Endodermal cell (in vitro differentiated cells): ENCODE measurements around the gene TMEM272. TPM values are rescaled to one million over a fixed set of nuclear protein-coding genes. Genes with fewer than 3 reads are reported as not detected.

Source experiments
- DNase-seq: peaks from one replicate; pipeline ENCODE4 v3.0.0-alpha.2; 2017
- H3K27ac ChIP-seq: 2 replicates; pipeline ENCODE4 v1.5.1; 2013; ENCODE audit warnings: mild to moderate bottlenecking, low read depth, low read length, moderate library complexity
- H3K27me3 ChIP-seq: 2 replicates; pipeline ENCODE4 v1.6.1; 2013; ENCODE audit warnings: mild to moderate bottlenecking, low read length, moderate library complexity; ENCODE audit not compliant: insufficient read depth, control insufficient read depth, poor library complexity, severe bottlenecking
- H3K36me3 ChIP-seq: 2 replicates; pipeline ENCODE4 v1.7.0; 2013; ENCODE audit warnings: mild to moderate bottlenecking, low read length, moderate library complexity; ENCODE audit not compliant: control insufficient read depth, insufficient read depth
- H3K4me1 ChIP-seq: one replicate; pipeline ENCODE4 v1.7.0; 2013; ENCODE audit warnings: low read length; ENCODE audit not compliant: control insufficient read depth, insufficient read depth
- H3K4me3 ChIP-seq: 2 replicates; pipeline ENCODE4 v1.5.1; 2013; ENCODE audit warnings: mild to moderate bottlenecking, low read length, moderate library complexity
- H3K9ac ChIP-seq: 2 replicates; pipeline ENCODE4 v1.6.1; 2013; ENCODE audit warnings: mild to moderate bottlenecking, low read length, moderate library complexity; ENCODE audit not compliant: poor library complexity, severe bottlenecking; ENCODE audit errors: extremely low read depth
- H3K9me3 ChIP-seq: 2 replicates; pipeline ENCODE4 v1.6.1; 2013; ENCODE audit warnings: mild to moderate bottlenecking, low read length, moderate library complexity; ENCODE audit not compliant: control insufficient read depth
- H3K27ac Mint-ChIP-seq: 2 replicates; pipeline ENCODE4 v1.8.0; 2020; ENCODE audit warnings: mixed read lengths
- H3K27me3 Mint-ChIP-seq: 2 replicates; pipeline ENCODE4 v1.8.0; 2021; ENCODE audit warnings: mild to moderate bottlenecking, mixed read lengths; ENCODE audit not compliant: insufficient read depth
- H3K36me3 Mint-ChIP-seq: 2 replicates; pipeline ENCODE4 v1.8.0; 2020; ENCODE audit warnings: low read depth, mixed read lengths
- H3K4me1 Mint-ChIP-seq: 2 replicates; pipeline ENCODE4 v1.8.0; 2020; ENCODE audit warnings: mixed read lengths
- H3K4me3 Mint-ChIP-seq: 2 replicates; pipeline ENCODE4 v1.8.0; 2020; ENCODE audit warnings: mild to moderate bottlenecking, moderate library complexity, mixed read lengths
- H3K9me3 Mint-ChIP-seq: 2 replicates; pipeline ENCODE4 v1.8.0; 2020; ENCODE audit warnings: mild to moderate bottlenecking, mixed read lengths
- WGBS, 2 experiments: methylation state at CpG; one replicate each; pipeline versions ENCODE4 v1.1.5 to v1.1.7; 2013; ENCODE audit warnings: missing lambda C conversion rate in 2 of 2, mixed read lengths in 1 of 2; ENCODE audit not compliant: insufficient coverage in 1 of 2, insufficient read length in 1 of 2; 5-methylcytosine and 5-hydroxymethylcytosine counted together
- total RNA-seq, 2 donors: library from RNA; stranded (reverse); fragmentation: NEBNext Ultra II Directional in 1 of 2; extraction: Animal tissue kit (Norgen Biotek cat#: 25700) in 1 of 2; gene quantifications; 2 replicates in 1 of 2; 3 replicates in 1 of 2; pipeline ENCODE4 v1.2.1, GENCODE V29; 2021
- TF ChIP-seq, protein P1 (sequence below): fragments of 200-600 bp; sonication (generic); conservative IDR thresholded peaks from 2 replicates; pipeline ENCODE4 v1.5.0; 2021; ENCODE audit warnings: antibody characterized with exemption, mild to moderate bottlenecking

Gene TMEM272
- total RNA-seq, 2 donors from 2014 or later = 0.62 TPM

DNA sequence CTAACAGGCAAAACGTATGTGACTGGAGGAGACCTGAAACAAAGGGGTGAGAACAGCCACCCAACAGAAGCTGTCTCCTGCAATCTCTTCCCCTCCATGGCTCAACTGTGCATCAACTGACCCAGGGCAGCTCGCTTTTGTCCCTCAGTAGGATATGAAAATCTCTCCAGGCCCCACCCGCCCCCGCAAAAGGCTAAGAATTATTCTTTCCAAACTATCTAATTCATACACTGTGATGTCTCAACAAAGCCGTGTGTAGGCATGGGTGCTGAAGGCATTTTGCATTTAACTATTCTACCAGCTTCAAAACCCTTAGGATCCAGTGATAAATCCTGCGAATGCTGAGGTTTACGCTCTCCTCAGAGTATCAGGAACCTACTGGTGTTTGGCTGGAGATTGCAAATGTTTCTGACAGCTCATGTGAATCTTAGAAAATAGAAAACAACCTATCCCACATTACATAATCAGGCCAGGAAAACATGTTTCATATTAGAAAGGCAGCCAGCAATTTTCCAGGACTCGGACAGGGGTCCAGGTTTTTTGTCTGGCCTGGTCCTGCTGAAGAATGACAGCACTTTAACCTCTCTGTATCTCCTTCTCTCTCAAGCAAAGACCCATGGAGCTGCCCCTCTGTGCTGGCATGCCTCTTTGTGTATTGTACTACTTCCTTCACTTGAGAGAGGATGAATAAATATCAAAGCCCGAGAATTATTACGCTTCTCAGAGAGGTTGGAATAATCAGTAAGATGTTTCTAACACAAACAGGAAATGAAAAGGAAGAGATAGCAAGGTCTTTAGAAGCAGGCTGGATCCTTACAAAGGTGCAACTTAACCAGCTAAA lies 58.3 kb downstream of the TMEM272 start:
- H3K36me3 Mint-ChIP-seq = peaks cover 9% of the 10 kb centered on the region
- H3K4me1 ChIP-seq = peaks cover 6% of the 10 kb centered on the region
- H3K27me3 ChIP-seq = no peaks in the 10 kb centered on the region
- no peaks in the 10 kb centered on the region for H3K36me3 ChIP-seq
- peak overlapping the region; percentile 46 for H3K27ac Mint-ChIP-seq
- TF ChIP-seq, protein P1, sequence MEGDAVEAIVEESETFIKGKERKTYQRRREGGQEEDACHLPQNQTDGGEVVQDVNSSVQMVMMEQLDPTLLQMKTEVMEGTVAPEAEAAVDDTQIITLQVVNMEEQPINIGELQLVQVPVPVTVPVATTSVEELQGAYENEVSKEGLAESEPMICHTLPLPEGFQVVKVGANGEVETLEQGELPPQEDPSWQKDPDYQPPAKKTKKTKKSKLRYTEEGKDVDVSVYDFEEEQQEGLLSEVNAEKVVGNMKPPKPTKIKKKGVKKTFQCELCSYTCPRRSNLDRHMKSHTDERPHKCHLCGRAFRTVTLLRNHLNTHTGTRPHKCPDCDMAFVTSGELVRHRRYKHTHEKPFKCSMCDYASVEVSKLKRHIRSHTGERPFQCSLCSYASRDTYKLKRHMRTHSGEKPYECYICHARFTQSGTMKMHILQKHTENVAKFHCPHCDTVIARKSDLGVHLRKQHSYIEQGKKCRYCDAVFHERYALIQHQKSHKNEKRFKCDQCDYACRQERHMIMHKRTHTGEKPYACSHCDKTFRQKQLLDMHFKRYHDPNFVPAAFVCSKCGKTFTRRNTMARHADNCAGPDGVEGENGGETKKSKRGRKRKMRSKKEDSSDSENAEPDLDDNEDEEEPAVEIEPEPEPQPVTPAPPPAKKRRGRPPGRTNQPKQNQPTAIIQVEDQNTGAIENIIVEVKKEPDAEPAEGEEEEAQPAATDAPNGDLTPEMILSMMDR = no peak
- peaks cover 14% of the 10 kb centered on the region for H3K4me1 Mint-ChIP-seq
- no peak overlapping the region for H3K4me3 Mint-ChIP-seq
- no peak overlapping the region for H3K9ac ChIP-seq
- WGBS, 2 experiments = 86 to 91% methylated on average over 7 to 10 of the region's 10 CpGs
- H3K27me3 Mint-ChIP-seq = no peaks in the 10 kb centered on the region
- no peaks in the 10 kb centered on the region for H3K9me3 ChIP-seq
- H3K9me3 Mint-ChIP-seq = no peaks in the 10 kb centered on the region
- H3K27ac ChIP-seq = peak overlapping the region; percentile 82
- H3K4me3 ChIP-seq = no peak overlapping the region
- no peak for DNase-seq

DNA sequence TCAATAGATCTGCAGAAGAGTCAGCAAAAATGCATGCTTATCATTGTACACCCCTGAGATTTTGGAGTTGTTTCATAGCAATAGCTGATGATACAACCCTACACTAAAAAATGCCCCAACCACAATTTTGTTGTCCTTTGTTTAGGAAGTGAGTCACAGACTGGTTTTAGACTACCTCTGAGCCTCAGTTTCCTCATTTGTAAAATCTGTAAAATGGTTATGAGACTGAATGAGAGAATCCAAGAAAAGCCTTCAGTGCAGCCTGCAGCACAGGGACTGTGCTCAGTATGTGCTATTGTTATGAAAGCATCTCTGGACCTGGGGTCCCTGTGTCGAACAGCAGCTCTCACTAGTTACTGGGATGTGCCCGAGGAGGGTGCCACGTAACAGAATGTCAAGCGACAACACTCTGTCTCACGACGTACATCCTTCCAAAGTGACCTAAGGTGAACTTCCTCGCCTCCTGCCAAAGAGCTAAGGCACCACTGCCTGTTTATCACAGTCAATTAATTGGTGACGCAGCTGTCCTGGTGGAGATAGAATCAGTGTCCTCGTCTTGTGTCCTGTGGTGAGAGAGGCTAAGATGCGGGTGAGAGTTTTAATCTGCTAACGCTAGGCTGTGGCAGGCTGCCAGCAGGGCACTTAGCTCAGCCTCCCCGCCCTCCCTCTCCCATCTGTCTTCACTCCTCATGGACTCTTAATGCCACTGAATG lies 59.1 kb downstream of the TMEM272 start:
- Mint-ChIP-seq H3K36me3 (peaks cover 9% of the 10 kb centered on the region), H3K4me3 (no peak overlapping the region), H3K27me3 (no peaks in the 10 kb centered on the region), H3K9me3 (no peaks in the 10 kb centered on the region), H3K27ac (peak overlapping the region; percentile 46), H3K4me1 (peaks cover 17% of the 10 kb centered on the region)
- TF ChIP-seq, protein P1 = no peak
- Histone ChIP-seq H3K4me1 (peaks cover 6% of the 10 kb centered on the region), H3K27ac (peak overlapping the region; percentile 82), H3K9ac (no peak overlapping the region), H3K4me3 (no peak overlapping the region), H3K36me3 (no peaks in the 10 kb centered on the region), H3K9me3 (no peaks in the 10 kb centered on the region), H3K27me3 (no peaks in the 10 kb centered on the region)
- peak; percentile 60 for DNase-seq
- WGBS, 2 experiments = 84 to 88% methylated on average over 10 to 12 of the region's 12 CpGs

DNA sequence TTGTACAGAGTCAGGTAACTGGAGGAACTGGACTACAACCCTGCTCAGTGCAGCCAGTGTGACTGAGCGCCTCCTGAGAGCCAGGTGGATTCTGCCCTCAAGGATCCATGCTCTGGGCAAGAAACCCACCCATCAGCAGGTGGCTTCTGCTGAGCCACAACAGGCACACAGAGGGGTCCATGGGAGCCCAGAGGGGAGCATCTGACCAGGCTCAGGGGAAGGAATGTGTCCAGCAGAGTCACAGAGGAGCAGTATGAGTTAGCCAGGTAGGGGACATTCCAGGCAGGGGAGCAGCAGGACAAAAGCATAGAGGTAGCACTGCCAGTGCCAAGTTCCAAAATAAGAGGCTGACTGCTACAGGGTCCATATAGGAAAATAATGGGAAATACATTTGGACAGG lies 60.9 kb downstream of the TMEM272 start:
- Mint-ChIP-seq H3K4me1 (peaks cover 17% of the 10 kb centered on the region), H3K4me3 (no peak overlapping the region), H3K27me3 (no peaks in the 10 kb centered on the region), H3K36me3 (peaks cover 2% of the 10 kb centered on the region), H3K9me3 (no peaks in the 10 kb centered on the region), H3K27ac (peak overlapping the region; percentile 14)
- Histone ChIP-seq H3K4me3 (no peak overlapping the region), H3K9ac (no peak overlapping the region), H3K36me3 (no peaks in the 10 kb centered on the region), H3K9me3 (no peaks in the 10 kb centered on the region), H3K27me3 (no peaks in the 10 kb centered on the region), H3K4me1 (peaks cover 6% of the 10 kb centered on the region), H3K27ac (no peak overlapping the region)
- no peak for DNase-seq
- TF ChIP-seq, protein P1 = no peak
- 92% methylated on average over 1 of the region's 1 CpG; no CpG with 5 or more reads in 1 of the 2 experiments for WGBS, 2 experiments
